Kidney (tissue), 14 donors: ENCODE data around the gene GABRA6. TPM values are rescaled to one million over a fixed set of nuclear protein-coding genes. Genes with fewer than 3 reads are reported as not detected.

Experiments
- DNase-seq, 5 donors: peaks; one replicate each; pipeline ENCODE4 v3.0.0-alpha.2; 2013 to 2020
- FAIRE-seq: peaks from 2 replicates; lab custom pipeline; 2012; peaks lifted over from hg19 to GRCh38; lab: Jason Lieb, UNC
- H3K27ac ChIP-seq, 2 donors: one replicate each; pipeline ENCODE4 v1.7.0; 2013; ENCODE audit warnings: low read depth in 2 of 2, low read length in 2 of 2, inconsistent platforms in 1 of 2
- H3K27me3 ChIP-seq: one replicate; pipeline ENCODE4 v1.7.1; 2013; ENCODE audit warnings: low read length, inconsistent platforms; ENCODE audit not compliant: control insufficient read depth, insufficient read depth
- H3K36me3 ChIP-seq, 3 donors: one replicate each; pipeline versions ENCODE4 v1.7.0 to v1.7.1; 2013; ENCODE audit warnings: low read length in 3 of 3, control low read depth in 1 of 3, inconsistent platforms in 1 of 3; ENCODE audit not compliant: insufficient read depth in 3 of 3, control insufficient read depth in 2 of 3
- H3K4me1 ChIP-seq, 3 donors: one replicate each; pipeline versions ENCODE4 v1.7.0 to v1.7.1; 2013; ENCODE audit warnings: low read length in 3 of 3, inconsistent platforms in 1 of 3, low read depth in 1 of 3; ENCODE audit not compliant: control insufficient read depth in 2 of 3, insufficient read depth in 2 of 3
- H3K4me3 ChIP-seq, 3 donors: one replicate each; pipeline versions ENCODE4 v1.7.0 to v1.8.1; 2013; ENCODE audit warnings: low read length in 3 of 3, control low read depth in 1 of 3, inconsistent platforms in 1 of 3
- H3K9ac ChIP-seq, 3 donors: one replicate each; pipeline versions ENCODE4 v1.7.0 to v1.7.1; 2013; ENCODE audit warnings: low read length in 3 of 3, control low read depth in 1 of 3, inconsistent platforms in 1 of 3
- H3K9me3 ChIP-seq, 3 donors: one replicate each; pipeline versions ENCODE4 v1.7.0 to v1.7.1; 2013; ENCODE audit warnings: low read length in 3 of 3, control low read depth in 1 of 3, inconsistent platforms in 1 of 3; ENCODE audit not compliant: control insufficient read depth in 2 of 3, insufficient read depth in 1 of 3
- CTCF ChIP-seq: IDR thresholded peaks from 3 replicates; pipeline ENCODE4 v1.5.1; 2012; ENCODE audit warnings: mild to moderate bottlenecking, moderate library complexity, borderline replicate concordance; ENCODE audit not compliant: insufficient read depth; ENCODE audit errors: extremely low read depth
- intact Hi-C: fragments of 100-400 bp; cut with DNase I; formaldehyde crosslinking; loops from one replicate; pipeline ENCODE4 v1.11.1; 2022
- polyA plus RNA-seq: library from polyadenylated mRNA; stranded (reverse); fragments of 350-450 nt; fragmentation: Illumina TruSeq; extraction: RNeasy Lipid Tissue Mini Kit (QIAGEN cat#74804); gene quantifications from one replicate; pipeline ENCODE4 v1.2.3, GENCODE V29; 2014; ENCODE audit warnings: low read depth, low replicate concordance; ENCODE audit not compliant: insufficient read depth
- total RNA-seq: library from RNA; stranded (reverse); fragmentation: NEBNext Ultra II Directional; extraction: Animal tissue kit (Norgen Biotek cat#: 25700); gene quantifications from one replicate; pipeline ENCODE4 v1.2.1, GENCODE V29; 2021
- donor health status: control.
- donor health status: control.
- donor health status: control.
- donor health status: control.
- donor health status: control.
- donor health status: DM: yes; HTN: yes; CAD: no.
- donor health status: Normal renal cell carcinoma (clear cell type).

Gene GABRA6
- total and polyA plus RNA-seq, 2 donors from 2014 or later: not detected

- no peak for FAIRE-seq
These were observed 65.7 kb downstream of the GABRA6 start for GRCh38 chr5:161751265-161751664.

More at GRCh38 chr5:161751265-161751664, 65.7 kb downstream of the GABRA6 start:
- no peak overlapping the region for H3K4me3 ChIP-seq
- no peak for TF ChIP-seq CTCF
- no peak for DNase-seq
- H3K36me3 ChIP-seq: no peaks in the 10 kb centered on the region
- no peak overlapping the region for H3K27ac ChIP-seq
- peaks cover 0 to 2% (median 0%) of the 10 kb centered on the region in 3 donors for H3K9me3 ChIP-seq
- H3K27me3 ChIP-seq: no peaks in the 10 kb centered on the region
- no peaks in the 10 kb centered on the region for H3K4me1 ChIP-seq
- no peak overlapping the region for H3K9ac ChIP-seq
- intact Hi-C loops: no loop called here

Other genes with a start within 250 kb of the GABRA6 start
- gene GABRB2, start 139.0 kb upstream of the GABRA6 start, total RNA-seq: 4.4 TPM
- 0.90 TPM for gene GABRB2, start 139.0 kb upstream of the GABRA6 start, polyA plus RNA-seq
- gene GABRA1, start 162.4 kb downstream of the GABRA6 start, total RNA-seq: not detected
- not detected for gene GABRA1, start 162.4 kb downstream of the GABRA6 start, polyA plus RNA-seq